ENCODE data around the gene COL2A1.

COL2A1 gene

DNA sequence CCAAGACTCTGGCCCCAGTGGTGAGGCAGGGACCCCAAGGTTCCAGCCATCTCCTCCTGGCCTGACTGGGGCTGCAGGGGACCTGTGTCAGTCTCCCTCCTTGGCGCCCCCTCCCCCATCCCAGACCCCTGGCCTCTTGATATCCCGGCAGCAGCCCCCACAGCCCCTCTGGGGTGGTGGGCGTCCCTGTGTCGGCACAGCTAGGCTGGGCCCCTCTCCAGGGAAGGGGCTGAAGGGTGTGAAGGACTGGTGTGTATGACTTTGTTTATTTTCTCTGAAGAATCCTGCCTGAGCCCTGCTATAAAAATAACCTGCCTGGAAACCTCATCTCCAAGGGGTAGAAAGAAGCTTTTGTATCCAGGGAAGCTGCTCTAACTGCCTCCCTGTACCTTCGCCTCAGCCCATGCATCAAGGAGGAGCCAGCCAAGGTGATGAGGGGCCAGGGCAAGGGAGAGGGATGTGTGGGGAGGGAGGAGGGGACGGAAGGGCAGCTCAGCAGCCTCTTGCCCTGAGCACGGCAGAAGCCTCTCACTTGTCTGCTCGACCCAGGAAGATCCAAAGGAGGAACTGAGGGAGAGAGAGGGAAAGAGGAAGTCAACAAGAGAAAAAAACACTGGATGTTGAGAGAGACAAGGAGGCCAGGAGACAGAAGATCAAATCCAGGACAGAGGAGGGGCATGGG lies 25.4 kb upstream of the COL2A1 start:
- DNase-seq = no peak

DNA sequence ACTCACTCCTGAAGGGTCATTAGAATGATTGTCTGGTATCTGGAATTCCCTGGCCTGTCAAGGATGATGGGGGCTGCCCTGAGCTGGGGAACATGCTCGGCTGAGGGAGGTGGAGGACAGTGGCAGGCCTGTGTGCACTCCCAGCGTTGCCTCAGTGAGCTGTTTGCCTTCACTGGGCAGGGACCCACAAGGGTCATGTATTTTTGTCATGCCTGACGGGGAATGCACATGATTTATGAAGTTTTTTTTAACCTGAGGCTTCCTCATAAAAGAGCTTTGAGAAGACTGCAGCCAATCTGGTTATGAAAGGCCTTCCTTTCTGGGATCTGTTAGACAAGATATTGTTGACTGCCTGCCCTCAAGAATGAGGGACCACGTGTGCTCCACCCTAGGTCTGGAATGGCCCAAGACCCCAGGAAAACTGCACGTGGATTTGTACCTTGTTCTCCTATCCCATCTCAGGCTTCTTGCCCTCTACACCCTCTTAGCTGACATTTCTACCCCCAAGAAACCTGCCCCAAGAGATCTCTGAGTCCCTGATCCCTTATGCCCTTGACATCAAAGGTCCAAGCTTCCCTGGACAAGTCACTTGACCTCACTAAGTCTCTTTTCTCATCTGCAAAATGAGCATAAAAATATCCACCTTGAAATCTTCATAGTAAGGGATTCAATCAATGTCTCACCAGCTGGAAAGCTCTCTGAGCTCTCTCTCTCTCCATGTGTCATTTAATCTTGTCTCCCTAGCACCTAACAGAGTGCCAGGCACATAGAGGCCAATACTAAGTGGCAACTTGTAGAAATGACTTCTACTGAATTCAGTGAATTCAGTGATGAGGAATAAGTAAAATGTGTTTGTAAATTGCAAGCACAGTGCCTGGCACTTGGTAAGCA lies 24.5 kb upstream of the COL2A1 start:
- DNase-seq = no peak

DNA sequence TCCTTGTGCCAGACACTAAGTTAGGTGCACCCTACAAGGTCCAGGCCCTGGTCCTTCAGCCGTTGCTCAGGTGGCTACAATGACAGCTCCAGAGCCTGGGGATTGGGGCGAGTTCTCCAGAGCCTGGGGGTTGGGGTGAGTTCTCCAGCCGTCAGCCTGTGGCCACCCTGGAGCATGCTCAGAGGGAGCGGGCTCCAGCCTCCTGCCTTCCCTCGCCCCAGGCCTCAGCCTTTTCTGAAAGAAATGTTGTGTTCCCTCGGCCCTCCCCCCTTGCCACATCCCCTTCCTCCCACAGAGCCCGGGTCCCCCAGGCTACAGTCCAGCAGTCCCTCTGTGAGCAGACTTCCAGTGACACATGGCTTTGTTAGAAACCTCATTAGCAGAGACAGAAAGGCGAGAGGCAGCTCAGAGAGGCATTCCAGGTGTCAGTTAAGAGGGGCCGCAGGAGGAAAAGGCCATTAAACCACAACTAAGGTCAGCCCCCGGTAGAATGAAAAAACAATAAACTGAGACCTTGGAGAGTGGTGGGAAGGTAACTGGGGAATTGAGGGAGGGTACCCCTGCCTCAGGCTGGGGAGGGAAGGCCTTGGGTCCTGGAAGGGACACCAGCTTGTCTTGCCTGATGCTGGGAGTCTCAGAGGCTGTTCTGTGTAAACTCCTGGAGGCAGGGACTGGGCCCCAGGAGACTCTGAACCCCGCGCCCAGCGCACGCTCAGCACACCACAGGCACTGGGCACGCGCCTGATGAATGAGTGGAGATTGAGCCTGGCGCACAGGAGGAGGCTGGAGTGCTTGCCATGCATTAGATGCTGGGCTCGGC lies 23.1 kb upstream of the COL2A1 start:
- no peak for DNase-seq

DNA sequence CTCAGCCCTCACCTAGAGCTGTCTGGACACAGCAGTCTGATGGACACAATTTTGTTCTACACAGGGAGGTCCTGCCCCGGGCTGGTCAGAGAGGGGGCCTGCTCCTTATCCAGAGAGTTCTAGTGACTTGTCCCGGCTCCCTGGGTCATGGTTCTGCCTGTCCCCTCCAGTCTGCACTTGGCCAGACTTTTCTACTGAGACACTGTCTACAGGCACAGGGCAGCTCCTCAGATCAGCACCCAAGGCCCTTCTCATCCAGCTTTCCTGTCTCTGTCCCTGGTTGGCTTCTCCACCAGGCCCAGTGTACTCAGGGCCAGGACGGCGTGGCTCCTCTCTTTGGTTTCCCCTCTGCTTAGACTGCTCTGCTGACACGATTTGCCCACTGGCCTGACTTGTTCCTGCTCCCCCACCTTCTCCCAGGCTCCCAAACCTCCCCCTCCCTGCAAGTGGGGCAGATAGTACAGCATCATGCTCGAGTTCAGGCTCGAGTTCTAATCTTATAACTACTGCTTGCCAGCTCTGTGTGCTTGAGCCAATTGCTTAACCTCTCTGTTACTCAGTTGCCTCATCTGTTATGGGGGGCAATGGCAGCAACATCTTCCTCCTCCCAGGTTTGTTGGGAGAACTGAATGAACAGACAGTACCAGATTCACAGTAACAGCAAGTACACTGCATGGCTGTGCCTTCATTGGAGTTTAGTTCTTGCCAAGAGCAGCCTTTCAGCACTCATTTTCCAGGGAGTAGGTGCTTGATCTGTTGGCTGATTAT lies 22.0 kb upstream of the COL2A1 start:
- no peak for DNase-seq

DNA sequence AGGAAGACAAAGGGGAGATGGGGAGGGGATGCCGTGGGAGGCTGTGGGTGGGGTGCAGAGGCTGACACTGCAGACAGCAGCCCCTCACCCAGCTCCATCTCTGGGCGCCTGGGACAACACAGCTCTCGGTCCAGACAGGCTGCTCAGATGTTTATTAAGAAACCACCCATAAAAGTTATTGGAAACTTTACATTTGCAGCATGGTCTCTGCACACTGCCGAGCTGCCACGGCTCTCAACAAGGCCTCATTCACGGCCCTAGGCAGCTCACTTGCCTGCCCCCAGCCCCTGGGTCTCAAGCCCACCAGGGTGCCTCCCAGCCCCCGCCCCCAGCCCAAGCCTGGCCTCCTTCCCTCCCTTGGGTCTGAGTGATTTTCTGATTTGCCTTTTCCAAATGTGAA lies 21.0 kb upstream of the COL2A1 start:
- DNase-seq = no peak

DNA sequence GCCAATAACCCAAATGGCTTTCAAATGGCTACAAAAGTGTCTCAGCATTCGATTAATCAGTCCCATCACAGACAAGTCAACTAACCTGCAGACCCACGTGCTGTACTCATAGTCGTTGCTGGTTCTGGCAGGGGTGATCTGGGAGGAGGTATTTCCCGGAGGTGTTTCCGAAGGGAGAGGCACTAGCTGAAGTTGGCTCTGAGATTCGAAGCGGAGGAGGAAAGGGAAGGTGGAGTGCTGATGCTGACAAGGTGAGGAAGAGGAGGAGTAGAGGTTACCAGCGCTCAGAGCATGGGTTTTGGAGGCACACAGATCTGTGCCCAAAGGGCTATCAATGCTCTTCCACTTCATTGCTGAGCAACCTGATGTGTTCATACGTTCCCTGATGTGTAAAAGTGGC lies 20.5 kb upstream of the COL2A1 start:
- no peak for DNase-seq

DNA sequence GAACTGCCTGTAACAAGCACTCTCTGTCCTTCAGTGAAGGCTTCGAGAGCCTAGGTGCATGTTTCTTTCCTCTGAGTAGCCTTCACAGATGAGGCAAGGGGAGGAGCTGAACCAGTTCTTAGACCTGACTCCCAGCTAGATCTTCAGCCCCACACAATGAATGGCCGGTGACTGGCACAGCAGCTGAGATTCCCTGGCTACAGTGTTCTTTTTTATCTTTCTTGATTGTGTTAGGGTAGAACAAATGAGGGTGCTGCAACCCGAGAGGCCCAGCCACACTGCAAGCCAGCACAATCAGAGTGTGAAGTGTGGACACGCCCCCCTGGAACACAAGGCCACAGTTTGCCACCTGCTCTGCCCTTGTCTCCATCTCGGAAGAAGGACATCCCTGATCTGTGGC lies 19.1 kb upstream of the COL2A1 start:
- no peak for DNase-seq

DNA sequence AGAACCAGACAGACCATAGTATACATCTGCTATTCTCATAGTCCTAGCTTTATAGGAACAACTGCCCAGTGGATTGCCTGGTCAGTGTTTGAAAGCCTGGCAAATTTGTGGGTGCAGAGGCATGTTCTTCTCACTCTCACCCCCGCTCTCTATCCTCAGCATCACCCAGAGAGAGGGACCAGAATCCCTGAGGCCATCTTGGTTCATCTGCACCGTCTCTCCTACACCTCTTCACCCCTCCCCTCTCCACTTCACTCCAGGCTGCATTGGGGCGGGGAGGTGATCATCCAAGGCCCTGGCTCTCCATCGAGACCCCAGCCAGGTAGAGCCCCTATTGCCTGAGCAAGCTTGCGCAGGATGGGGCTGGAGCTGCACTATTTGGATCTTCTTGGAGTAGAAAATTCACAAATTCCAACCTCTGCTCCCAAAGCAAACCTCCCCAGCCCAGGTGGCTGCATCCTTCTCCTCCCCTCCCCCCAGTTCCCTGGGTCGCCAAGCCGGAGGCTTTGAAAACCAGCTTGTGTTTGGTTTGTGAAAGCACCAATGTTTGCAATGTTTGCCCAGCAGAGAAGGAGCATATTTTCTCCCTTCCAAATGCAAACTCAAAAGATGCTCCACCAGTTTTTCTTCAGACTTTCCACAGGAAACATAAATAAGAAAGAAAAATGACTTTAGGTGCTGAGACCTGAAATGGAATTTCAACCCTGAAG lies 18.6 kb upstream of the COL2A1 start:
- no peak for DNase-seq

DNA sequence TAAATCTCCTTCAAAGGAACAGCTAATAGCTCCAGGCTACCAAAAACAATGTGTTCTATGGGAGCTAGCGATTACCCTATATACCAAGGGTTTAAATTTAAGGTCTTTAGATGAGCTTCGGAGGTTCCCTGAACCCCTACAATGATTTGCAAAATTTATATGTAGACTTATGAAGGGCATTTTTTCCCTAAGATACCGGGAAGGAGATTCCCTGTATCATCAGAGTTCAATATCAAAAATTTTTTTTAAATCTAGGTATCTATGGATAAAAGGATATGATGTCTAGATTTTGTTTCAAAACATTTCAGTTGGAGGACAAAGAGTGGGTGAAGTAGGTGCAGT lies 17.9 kb upstream of the COL2A1 start:
- no peak for DNase-seq

DNA sequence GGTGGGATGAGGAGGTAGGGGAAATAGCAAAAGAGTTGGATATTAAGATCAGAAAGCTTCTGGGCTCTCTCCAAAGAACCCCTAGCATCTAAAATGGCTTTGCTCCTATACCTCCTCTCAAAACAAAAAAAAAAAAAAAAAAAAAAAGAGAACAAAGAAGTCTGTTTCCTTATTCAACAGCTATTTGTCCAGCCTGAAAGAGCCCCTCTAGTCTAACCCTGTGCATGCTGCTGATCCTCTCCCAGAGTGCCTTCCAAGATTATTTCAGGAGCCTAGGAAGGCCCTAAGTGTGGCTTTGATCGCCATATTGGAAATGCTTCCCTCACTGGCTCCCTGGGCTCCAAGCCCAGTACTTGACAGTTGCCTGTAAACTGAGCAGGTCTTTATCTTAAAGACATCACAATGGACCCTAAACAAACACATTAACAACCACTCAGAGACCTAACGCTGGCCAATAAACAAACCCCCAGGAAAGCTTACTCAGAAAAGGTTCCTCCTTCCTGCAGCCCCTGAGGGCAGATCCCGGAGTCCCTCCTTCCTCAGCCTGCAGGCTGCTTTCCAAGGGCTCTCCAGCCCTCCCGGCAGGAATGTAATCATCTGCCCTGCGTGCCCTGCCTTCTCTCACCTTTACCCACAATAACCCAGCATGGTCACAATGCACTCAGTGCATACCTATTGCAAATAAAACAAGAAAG lies 17.4 kb upstream of the COL2A1 start:
- DNase-seq = no peak

DNA sequence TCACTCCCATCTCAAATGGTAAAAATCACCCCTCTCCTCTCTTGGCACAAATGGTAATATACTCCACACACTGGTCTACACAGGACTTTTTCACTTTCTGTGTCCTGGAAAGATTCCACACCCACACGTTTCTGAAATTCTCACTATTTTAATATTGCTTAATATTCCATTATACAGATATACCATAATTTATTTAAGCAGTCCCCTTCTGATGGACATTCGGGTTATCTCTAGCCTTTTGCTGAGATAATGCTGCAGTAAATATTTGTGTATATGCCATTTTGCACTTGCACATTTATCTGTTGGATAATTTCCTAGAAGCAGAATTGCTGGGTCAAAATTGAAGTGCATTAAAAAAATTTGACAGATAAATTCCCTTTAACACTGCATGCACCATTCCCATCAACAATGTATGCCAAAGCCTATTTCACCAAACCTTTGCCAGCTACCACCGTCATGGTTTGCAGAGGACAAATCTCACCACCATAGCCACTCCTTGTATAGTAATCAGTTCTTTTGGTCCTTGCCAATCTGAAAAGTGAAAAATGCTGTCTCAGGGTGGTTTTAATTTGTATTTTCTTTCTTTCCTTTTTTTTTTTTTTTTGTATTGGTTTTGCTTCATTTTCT lies 15.5 kb upstream of the COL2A1 start:
- DNase-seq = no peak

DNA sequence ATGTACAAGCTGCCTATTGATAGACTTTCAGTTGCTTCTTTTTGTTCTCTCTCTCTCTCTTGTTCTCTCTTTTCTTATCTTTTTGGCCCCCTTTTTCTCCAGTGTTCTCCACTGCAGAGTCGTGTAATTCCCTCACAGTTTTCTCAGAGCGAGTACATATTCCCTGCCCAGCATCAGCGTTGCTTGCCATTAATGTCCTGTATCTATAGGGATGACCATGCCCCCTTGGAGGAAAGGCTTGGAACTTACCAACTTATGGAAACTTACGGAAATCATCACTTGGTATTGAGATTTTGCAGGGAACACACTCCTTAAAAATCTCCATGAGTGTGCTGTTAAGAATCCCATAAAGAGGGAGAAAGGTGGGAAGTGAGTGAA lies 14.3 kb upstream of the COL2A1 start:
- DNase-seq = no peak

DNA sequence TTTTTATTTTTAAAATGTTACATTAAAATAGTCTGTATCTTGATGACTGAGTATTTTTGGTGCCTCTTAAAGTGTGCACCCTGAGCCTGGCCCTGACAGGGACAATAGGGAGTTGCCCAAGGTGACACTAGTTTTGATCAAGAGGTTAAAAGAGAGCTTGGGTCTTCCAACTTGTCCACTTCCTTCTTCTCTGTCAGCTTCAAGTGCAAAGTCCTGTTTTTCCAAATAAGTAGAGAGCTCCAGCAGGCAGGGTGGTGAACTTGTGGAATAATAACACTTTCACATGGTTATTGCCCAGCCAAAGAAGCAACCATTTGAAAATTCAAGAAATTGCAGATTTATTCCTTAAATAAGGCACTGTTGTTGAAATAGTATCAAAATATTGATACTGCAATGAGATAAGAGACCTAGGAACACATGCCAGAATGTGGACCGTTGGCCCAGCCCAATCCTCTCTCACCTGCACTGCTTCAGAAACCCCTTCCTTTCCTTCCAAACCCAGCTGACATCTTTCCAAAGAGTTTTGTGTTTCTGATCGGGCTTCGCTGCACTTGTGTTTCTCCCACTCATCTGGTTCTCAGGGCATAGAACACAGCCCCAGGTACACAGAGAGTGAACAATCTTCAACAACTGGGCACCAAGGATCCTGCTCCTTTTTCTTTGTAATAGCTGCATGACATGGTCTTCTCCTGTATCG lies 13.8 kb upstream of the COL2A1 start:
- no peak for DNase-seq

DNA sequence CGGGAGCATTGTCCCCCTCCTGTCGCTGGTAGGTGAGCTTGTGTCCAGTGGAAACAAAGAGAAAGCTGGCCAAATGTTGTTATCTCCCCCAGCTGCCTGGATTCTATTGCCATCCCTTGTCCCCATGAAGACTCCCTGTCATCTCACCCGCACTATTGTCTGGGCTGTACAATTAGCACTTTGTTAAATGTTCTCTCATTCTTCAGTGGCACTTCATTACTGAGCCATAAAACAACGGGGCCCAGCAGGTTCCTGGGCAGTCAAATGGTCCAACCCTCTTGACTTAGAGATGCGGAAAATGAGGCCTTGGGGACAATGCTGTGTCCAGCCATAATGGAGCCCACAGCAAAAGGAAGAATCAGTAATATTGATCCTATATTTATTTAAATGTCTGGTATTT lies 13.2 kb upstream of the COL2A1 start:
- no peak for DNase-seq

DNA sequence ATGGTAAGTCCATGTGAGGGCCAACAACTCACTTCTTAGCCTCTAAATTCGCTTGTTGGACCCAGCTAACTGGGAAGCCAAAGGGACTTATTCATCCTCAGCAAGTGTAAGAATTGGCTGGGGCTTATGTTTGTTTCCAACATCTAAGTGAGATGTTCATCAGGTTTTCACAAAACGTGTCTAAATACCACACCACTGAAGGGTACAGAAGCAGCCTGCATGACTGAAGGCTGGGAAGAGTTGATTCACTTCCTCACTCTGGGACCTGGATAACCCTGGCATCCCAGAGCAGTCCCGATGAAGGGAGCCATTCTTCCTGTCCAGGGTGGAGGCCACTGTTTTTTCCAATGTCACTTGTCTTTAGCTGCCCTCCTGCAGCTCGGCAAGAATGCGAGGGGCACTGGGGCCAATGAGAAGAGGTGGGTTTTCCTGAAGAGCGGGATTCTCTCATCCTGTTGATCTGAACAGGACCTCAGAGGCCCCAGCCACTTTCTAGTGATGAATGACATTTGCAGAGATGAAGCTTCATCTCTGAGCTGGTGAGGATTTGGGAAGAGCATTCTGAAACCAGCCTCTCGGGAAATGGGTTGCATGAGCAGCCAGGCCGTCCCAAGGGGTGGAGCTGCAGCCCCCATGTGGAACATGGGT lies 12.2 kb upstream of the COL2A1 start:
- DNase-seq = no peak

DNA sequence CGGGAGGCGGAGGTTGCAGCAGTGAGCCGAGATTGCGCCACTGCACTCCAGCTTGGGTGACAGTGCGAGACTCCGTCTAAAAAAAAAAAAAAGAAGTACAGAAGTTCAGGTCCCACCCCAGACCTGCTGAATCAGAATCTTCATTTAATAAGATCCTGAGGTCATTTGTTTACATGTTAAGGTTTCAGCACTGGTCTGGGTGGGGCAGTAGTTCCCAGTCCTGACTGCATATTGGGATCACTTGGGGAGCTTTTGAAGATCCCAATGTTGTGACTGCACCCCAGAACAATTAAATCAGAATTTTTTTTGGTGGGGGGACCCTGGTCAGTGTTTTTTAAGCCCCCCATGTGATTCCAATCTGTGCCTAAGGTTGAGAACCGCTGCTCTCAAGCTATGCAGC lies 11.7 kb upstream of the COL2A1 start:
- no peak for DNase-seq

DNA sequence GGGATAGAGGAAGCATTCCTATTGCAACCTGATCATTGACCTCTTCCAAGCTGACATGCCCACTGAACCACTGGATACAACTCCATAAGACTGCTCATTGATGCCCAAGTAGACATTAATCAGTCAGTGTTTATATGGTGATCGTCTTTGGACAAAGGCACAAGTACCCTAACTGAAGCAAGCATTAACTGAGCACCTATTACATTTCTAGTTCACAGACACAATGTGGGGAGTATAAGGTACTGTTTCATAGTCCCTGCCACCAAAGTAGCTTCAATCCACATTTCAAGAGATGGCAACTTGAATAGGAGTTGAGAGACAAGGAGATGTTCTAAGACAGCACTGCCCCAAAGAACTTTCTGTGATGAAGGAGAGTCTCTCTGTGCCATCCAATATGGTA lies 10.9 kb upstream of the COL2A1 start:
- DNase-seq = no peak

DNA sequence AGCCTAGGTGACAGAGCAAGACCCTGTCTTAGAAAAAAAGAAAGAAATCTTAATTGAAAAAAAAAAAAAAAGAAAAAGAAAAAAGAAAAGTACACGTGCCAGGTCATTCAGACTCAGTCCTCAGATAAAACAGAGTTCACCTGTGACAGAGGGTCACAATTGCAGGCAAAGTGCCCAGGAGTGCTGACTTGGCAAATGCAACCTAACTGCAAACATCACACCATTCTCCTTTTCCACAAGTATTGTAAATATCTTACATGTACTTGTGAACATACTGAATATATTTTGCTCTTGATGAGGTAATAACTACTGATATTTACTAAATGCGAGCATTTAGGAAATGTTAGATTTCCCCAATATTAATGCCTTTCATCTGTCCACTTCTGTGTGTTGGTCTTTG lies 9.0 kb upstream of the COL2A1 start:
- no peak for DNase-seq

DNA sequence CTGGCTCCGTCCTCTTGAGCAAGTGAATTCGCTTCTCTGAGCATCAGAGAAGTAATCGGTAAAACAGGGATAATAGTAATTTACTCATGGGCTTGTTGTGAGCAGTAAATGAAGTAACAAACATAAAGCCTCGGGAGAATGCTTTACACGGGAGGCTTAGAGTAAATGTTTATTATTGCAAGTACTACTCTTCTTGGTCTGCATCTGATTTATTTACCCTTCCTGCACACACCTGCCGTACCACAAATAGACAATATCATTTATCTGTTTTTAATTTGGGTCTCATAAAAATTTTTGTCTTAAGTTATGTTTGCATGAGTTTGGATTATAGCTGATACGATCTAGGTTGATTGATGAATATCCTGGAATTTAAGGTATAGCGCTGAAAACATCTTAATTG lies 7.8 kb upstream of the COL2A1 start:
- DNase-seq = no peak

DNA sequence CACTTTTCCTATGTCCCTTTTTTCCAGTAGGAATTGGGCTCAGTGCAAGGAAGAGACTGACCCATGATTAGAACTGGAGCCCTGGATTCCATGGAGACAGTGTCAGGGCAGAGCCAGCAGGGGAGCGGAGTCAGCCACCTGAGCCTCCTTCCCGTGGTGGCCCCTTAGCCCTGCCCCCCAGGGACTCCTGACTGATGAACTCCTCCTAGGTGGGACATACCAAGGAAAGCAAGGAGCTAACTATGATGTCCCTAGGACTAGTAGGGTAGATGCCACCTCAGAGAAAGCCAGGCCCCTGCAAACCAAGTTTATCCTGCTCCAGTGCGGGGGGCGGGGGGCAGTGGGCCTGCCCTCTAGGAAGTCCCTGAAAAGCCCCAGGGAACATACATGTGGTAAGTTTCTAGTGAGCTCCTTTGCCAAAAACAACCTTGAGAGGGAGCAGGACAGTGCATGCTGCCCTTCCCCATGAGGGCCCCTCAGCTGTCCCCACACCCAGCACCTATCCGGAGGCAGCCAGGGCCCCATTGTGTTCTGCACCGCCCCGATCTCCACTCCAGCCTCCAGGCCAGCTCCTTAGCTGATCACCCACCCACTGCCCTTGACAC lies 6.2 kb upstream of the COL2A1 start:
- no peak for DNase-seq
